GM12801 (cell line): ENCODE data around the gene NCAPD2.

Experiments used
- TF ChIP-seq, protein P1 (sequence below): IDR thresholded peaks from one replicate; pipeline ENCODE4 v1.5.1; 2011; ENCODE audit warnings: control low read depth; ENCODE audit not compliant: insufficient read length; ENCODE audit errors: extremely low read depth

The NCAPD2 gene

DNA sequence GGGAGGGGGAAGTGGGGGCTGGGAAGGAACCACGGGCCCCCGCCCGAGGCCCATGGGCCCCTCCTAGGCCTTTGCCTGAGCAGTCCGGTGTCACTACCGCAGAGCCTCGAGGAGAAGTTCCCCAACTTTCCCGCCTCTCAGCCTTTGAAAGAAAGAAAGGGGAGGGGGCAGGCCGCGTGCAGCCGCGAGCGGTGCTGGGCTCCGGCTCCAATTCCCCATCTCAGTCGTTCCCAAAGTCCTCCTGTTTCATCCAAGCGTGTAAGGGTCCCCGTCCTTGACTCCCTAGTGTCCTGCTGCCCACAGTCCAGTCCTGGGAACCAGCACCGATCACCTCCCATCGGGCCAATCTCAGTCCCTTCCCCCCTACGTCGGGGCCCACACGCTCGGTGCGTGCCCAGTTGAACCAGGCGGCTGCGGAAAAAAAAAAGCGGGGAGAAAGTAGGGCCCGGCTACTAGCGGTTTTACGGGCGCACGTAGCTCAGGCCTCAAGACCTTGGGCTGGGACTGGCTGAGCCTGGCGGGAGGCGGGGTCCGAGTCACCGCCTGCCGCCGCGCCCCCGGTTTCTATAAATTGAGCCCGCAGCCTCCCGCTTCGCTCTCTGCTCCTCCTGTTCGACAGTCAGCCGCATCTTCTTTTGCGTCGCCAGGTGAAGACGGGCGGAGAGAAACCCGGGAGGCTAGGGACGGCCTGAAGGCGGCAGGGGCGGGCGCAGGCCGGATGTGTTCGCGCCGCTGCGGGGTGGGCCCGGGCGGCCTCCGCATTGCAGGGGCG, 40.2 kb downstream of the NCAPD2 start, which contains the start of gene GAPDH:
TSS of gene GAPDH (plus strand) at position 595 of the 772 bp plus-strand sequence. CDS start 316 bp downstream, outside the sequence.
- TF ChIP-seq, protein P1, sequence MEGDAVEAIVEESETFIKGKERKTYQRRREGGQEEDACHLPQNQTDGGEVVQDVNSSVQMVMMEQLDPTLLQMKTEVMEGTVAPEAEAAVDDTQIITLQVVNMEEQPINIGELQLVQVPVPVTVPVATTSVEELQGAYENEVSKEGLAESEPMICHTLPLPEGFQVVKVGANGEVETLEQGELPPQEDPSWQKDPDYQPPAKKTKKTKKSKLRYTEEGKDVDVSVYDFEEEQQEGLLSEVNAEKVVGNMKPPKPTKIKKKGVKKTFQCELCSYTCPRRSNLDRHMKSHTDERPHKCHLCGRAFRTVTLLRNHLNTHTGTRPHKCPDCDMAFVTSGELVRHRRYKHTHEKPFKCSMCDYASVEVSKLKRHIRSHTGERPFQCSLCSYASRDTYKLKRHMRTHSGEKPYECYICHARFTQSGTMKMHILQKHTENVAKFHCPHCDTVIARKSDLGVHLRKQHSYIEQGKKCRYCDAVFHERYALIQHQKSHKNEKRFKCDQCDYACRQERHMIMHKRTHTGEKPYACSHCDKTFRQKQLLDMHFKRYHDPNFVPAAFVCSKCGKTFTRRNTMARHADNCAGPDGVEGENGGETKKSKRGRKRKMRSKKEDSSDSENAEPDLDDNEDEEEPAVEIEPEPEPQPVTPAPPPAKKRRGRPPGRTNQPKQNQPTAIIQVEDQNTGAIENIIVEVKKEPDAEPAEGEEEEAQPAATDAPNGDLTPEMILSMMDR, result no peak

DNA sequence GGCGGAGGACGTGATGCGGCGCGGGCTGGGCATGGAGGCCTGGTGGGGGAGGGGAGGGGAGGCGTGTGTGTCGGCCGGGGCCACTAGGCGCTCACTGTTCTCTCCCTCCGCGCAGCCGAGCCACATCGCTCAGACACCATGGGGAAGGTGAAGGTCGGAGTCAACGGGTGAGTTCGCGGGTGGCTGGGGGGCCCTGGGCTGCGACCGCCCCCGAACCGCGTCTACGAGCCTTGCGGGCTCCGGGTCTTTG, 40.7 kb downstream of the NCAPD2 start:
- TF ChIP-seq, protein P1, result no peak

DNA sequence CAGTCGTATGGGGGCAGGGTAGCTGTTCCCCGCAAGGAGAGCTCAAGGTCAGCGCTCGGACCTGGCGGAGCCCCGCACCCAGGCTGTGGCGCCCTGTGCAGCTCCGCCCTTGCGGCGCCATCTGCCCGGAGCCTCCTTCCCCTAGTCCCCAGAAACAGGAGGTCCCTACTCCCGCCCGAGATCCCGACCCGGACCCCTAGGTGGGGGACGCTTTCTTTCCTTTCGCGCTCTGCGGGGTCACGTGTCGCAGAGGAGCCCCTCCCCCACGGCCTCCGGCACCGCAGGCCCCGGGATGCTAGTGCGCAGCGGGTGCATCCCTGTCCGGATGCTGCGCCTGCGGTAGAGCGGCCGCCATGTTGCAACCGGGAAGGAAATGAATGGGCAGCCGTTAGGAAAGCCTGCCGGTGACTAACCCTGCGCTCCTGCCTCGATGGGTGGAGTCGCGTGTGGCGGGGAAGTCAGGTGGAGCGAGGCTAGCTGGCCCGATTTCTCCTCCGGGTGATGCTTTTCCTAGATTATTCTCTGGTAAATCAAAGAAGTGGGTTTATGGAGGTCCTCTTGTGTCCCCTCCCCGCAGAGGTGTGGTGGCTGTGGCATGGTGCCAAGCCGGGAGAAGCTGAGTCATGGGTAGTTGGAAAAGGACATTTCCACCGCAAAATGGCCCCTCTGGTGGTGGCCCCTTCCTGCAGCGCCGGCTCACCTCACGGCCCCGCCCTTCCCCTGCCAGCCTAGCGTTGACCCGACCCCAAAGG, 41.2 kb downstream of the NCAPD2 start:
- TF ChIP-seq, protein P1, result no peak

DNA sequence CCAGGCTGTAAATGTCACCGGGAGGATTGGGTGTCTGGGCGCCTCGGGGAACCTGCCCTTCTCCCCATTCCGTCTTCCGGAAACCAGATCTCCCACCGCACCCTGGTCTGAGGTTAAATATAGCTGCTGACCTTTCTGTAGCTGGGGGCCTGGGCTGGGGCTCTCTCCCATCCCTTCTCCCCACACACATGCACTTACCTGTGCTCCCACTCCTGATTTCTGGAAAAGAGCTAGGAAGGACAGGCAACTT, 41.7 kb downstream of the NCAPD2 start:
- TF ChIP-seq, protein P1, result no peak

DNA sequence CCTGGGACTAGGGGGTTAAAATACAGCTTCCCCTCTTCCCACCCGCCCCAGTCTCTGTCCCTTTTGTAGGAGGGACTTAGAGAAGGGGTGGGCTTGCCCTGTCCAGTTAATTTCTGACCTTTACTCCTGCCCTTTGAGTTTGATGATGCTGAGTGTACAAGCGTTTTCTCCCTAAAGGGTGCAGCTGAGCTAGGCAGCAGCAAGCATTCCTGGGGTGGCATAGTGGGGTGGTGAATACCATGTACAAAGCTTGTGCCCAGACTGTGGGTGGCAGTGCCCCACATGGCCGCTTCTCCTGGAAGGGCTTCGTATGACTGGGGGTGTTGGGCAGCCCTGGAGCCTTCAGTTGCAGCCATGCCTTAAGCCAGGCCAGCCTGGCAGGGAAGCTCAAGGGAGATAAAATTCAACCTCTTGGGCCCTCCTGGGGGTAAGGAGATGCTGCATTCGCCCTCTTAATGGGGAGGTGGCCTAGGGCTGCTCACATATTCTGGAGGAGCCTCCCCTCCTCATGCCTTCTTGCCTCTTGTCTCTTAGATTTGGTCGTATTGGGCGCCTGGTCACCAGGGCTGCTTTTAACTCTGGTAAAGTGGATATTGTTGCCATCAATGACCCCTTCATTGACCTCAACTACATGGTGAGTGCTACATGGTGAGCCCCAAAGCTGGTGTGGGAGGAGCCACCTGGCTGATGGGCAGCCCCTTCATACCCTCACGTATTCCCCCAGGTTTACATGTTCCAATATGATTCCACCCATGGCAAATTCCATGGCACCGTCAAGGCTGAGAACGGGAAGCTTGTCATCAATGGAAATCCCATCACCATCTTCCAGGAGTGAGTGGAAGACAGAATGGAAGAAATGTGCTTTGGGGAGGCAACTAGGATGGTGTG, 42.3 kb downstream of the NCAPD2 start:
- TF ChIP-seq, protein P1, result no peak

DNA sequence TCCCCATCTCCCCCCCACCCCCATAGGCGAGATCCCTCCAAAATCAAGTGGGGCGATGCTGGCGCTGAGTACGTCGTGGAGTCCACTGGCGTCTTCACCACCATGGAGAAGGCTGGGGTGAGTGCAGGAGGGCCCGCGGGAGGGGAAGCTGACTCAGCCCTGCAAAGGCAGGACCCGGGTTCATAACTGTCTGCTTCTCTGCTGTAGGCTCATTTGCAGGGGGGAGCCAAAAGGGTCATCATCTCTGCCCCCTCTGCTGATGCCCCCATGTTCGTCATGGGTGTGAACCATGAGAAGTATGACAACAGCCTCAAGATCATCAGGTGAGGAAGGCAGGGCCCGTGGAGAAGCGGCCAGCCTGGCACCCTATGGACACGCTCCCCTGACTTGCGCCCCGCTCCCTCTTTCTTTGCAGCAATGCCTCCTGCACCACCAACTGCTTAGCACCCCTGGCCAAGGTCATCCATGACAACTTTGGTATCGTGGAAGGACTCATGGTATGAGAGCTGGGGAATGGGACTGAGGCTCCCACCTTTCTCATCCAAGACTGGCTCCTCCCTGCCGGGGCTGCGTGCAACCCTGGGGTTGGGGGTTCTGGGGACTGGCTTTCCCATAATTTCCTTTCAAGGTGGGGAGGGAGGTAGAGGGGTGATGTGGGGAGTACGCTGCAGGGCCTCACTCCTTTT, 43.1 kb downstream of the NCAPD2 start:
- TF ChIP-seq, protein P1, result no peak
